Memory B cell (primary cell): Measurements from ENCODE around the gene NFATC1.

Source experiments
- ATAC-seq: fragments of 150-1000 bp; cut with Tn5 transposase; 2 replicates; pipeline ENCODE4 v1.10.0; 2021; ENCODE audit warnings: low read depth, mild to moderate bottlenecking, moderate library complexity
- DNase-seq, 2 donors: peaks; one replicate each; pipeline ENCODE4 v3.0.0; 2022; ENCODE audit warnings: low spot score in 2 of 2
- H3K27ac Mint-ChIP-seq: one replicate; pipeline ENCODE4 v1.8.0; 2022; ENCODE audit warnings: mild to moderate bottlenecking, moderate library complexity, mixed read lengths
- H3K27me3 Mint-ChIP-seq: one replicate; pipeline ENCODE4 v1.8.0; 2022; ENCODE audit warnings: mixed read lengths
- H3K36me3 Mint-ChIP-seq: one replicate; pipeline ENCODE4 v1.8.0; 2022; ENCODE audit warnings: mild to moderate bottlenecking, mixed read lengths
- H3K4me1 Mint-ChIP-seq: one replicate; pipeline ENCODE4 v1.8.0; 2022; ENCODE audit warnings: mixed read lengths
- H3K4me3 Mint-ChIP-seq: one replicate; pipeline ENCODE4 v1.8.0; 2022; ENCODE audit warnings: mild to moderate bottlenecking, moderate library complexity, mixed read lengths
- H3K9me3 Mint-ChIP-seq: one replicate; pipeline ENCODE4 v1.8.0; 2022; ENCODE audit warnings: mixed read lengths

NFATC1 gene

DNA sequence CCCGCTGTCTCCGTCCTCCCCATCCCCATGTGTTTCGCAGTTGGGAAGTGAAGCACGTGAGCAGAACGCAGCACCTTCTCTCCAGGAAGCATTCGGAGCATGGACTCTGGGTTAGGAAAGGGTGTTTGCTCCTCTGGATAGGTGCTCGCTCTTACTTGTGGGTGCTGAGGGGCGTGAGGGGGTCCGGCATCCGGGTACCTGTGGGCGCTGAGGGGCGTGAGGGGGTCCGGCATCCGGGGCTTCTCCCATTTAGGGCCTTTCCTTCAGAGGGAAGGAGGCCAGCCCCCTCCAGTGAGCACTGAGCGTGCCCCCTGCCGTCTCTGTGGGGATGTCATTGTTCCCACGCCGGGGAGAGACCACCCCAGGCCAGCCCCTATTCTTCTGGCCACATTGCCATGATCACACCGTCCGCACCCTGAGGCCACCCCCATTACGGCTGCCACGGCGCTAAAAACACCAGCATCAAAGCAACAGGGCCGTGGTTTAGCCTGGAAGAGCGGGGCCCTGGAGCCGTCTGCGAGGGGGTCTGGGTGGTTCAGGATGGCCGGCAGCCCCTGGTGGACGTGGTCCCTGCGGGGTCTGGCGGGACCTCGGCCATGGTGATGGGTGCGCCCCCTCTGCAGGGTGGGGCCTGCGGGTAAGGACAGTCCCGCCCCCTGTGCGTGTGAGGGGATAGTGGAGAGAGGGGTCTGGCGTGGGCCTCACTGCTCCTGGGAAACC lies 41.0 kb downstream of the NFATC1 start:
- ATAC-seq (no peak), DNase-seq (no peak)
- H3K27me3 Mint-ChIP-seq = no peaks in the 10 kb centered on the region
- no peaks in the 10 kb centered on the region for H3K9me3 Mint-ChIP-seq
- H3K4me1 Mint-ChIP-seq = peaks cover 37% of the 10 kb centered on the region
- H3K27ac Mint-ChIP-seq = peak overlapping the region; percentile 89
- H3K36me3 Mint-ChIP-seq = peaks cover 8% of the 10 kb centered on the region
- peak overlapping the region; percentile 14 for H3K4me3 Mint-ChIP-seq

DNA sequence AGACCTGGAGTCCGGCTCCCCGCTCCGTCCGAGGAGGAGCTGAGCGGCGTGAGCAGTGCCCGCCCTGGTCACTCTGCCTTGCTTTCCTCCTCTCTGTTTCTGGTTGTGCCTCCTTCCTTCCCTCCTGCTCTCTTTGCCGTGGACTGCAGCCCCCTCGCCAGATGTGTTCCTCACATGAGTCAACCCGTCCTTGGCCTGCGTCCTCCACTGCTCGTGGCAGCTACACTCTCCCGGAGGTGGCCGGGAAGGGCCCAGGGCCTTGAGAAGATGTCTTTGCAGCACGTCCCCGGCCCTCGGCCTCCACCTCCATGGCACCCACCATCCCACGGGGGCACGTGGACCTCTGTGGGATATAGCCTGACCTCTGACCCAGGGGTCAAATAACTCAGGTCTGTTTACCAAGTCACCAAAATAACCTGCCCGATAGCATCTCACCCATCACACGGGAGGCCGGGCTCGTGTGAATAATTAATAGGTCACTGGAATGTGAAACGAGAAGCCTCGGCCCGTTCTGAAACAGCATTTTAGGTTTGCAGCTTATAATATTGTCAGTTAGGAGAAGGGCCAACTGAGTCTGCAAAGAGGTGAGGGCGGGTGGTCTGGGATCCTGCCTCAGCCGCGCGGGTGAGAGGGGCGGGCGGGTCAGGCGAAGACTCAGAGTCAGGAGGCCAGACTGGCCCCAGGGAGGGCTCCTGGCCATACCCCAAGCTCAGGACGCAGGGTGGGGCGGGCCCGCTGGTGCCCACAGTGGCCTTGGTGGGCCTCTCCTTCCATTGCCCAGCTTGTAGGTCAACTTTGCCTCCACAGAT lies 42.6 kb downstream of the NFATC1 start:
- peaks cover 44% of the 10 kb centered on the region for H3K4me1 Mint-ChIP-seq
- H3K27ac Mint-ChIP-seq = peak overlapping the region; percentile 47
- H3K9me3 Mint-ChIP-seq = no peaks in the 10 kb centered on the region

DNA sequence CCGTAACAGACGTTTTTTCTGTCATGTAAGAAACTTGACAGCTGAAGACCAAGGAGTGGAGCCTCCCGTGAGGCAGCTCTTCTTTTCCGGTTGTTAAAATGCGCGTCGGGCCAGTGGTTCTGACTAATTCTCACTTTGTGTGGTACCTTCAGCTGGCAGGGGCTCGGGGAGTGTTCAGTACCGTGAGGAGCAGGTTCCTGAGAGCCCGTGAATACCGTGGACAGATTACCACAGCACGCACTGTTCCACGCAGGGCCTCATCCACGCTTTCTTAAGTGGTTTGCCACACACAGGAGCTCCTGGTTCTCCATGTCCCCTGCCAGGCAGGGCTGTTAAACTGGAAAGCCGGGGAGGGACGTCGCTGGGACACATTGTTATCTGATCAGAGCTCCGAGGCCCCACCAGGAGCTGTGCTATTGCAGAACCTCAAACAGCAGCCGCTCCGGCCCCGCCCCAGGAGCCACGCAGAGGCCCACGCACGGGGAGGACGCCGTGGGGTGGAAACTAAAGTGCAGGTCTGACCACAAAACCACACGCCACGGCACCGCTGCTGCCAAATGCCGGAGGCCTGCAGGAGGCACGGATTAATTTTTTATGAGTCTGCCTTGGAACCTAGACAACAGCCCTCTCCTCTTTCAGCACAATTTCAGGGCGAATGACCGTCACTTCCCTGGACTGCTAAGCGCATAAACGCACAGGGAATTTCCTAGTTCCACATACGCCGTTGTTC lies 43.3 kb downstream of the NFATC1 start:
- no peaks in the 10 kb centered on the region for H3K9me3 Mint-ChIP-seq
- H3K27ac Mint-ChIP-seq = peak overlapping the region; percentile 14
- H3K27me3 Mint-ChIP-seq = no peaks in the 10 kb centered on the region
- DNase-seq (no peak), ATAC-seq (peak; percentile 22)
- H3K36me3 Mint-ChIP-seq = peaks cover 6% of the 10 kb centered on the region
- H3K4me1 Mint-ChIP-seq = peaks cover 48% of the 10 kb centered on the region
- peak overlapping the region; percentile 27 for H3K4me3 Mint-ChIP-seq

More for the DNA sequence above, 42.6 kb downstream of the NFATC1 start:
- ATAC-seq (no peak), DNase-seq (no peak)
- Mint-ChIP-seq H3K27me3 (no peaks in the 10 kb centered on the region), H3K36me3 (peaks cover 6% of the 10 kb centered on the region), H3K4me3 (peak overlapping the region; percentile 41)

DNA sequence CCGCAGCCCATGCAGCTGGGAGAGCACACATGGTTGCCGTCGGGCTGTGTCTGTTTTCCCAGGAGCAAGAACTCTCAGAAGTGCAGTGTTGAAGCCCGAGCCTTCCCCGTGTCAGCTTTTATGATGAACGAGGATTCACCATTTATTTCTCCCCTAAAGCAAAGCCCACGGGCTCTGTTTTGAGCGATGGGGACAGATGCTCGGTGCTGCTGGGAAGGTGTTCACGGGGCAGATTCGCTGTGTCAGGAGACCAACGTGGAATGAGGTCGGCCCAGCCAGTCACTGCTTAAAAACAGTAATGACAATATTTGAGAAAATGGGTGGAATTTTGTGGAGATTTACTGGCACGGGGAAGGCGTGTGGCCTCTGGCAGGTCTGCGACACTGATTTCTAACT lies 43.9 kb downstream of the NFATC1 start:
- no peaks in the 10 kb centered on the region for H3K27me3 Mint-ChIP-seq
- H3K36me3 Mint-ChIP-seq = peaks cover 6% of the 10 kb centered on the region
- no peaks in the 10 kb centered on the region for H3K9me3 Mint-ChIP-seq
- H3K27ac Mint-ChIP-seq = peak overlapping the region; percentile 14
- peaks cover 48% of the 10 kb centered on the region for H3K4me1 Mint-ChIP-seq
- DNase-seq (no peak), ATAC-seq (no peak)
- no peak overlapping the region for H3K4me3 Mint-ChIP-seq

DNA sequence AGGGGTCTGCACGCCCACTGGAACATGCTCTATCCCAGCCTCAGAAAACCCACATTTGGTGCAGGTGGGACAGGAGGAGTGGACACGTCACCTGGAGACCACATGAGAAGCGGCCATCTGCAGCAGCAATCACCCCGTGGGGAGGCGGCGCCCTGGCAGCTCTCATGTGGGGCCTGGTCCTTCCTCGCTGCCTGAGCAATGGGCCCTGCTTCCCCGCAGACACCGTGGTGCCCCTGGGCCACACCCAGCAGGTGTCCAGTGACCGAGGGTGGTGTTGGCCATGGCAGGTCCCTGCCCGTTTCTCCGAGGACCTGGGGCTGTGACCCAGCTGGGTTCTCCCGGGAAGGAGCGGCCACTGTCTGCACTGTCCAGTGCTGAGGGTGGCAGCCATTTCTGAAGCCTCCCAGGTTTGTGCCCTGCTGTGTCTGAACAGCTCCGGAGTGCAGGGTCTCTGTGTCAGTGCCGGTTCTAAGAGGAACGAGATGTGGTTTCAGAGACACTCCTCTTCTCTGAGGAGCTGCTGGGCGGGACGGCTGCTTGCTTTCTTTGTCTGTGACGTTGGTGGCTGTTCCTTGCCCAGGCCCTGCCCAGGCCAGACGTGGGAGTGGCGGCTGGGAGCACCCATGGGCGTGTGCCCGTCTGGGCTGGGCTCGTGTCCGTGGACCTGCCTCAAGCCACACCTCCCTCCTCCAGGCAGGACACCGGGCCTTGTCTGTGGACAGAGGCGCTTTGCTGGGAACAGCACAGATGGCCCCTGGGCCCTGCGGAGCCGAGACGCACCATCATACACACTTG lies 44.8 kb downstream of the NFATC1 start:
- no peaks in the 10 kb centered on the region for H3K27me3 Mint-ChIP-seq
- H3K9me3 Mint-ChIP-seq = no peaks in the 10 kb centered on the region

DNA sequence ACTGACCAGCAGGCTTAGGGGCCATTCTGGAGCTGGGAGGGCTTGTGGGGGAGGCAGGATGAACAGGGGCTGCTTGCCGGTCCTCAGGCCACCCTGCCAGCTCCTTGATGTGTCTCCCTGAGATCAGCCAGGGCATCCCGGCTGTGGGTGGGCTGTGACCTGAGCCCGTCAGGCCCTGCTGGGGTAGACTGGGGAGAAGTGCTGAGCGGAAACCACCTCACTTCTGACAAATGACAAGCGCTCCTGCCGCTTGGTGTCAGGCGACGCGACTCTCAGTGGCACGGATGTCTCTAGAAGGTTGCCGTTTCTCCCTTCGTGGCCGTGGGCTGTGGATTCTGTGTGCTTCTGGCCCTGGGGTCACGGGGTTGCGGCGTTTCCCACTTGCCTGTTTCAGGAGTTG lies 45.7 kb downstream of the NFATC1 start:
- Mint-ChIP-seq H3K27ac (peak overlapping the region; percentile 20), H3K9me3 (no peaks in the 10 kb centered on the region), H3K4me3 (no peak overlapping the region), H3K27me3 (no peaks in the 10 kb centered on the region), H3K4me1 (peaks cover 42% of the 10 kb centered on the region), H3K36me3 (peaks cover 6% of the 10 kb centered on the region)
- ATAC-seq = no peak
- no peak for DNase-seq

More for the DNA sequence above, 44.8 kb downstream of the NFATC1 start:
- ATAC-seq = no peak
- Mint-ChIP-seq H3K36me3 (peaks cover 6% of the 10 kb centered on the region), H3K27ac (peak overlapping the region; percentile 20), H3K4me3 (no peak overlapping the region), H3K4me1 (peaks cover 45% of the 10 kb centered on the region)
- DNase-seq = no peak

DNA sequence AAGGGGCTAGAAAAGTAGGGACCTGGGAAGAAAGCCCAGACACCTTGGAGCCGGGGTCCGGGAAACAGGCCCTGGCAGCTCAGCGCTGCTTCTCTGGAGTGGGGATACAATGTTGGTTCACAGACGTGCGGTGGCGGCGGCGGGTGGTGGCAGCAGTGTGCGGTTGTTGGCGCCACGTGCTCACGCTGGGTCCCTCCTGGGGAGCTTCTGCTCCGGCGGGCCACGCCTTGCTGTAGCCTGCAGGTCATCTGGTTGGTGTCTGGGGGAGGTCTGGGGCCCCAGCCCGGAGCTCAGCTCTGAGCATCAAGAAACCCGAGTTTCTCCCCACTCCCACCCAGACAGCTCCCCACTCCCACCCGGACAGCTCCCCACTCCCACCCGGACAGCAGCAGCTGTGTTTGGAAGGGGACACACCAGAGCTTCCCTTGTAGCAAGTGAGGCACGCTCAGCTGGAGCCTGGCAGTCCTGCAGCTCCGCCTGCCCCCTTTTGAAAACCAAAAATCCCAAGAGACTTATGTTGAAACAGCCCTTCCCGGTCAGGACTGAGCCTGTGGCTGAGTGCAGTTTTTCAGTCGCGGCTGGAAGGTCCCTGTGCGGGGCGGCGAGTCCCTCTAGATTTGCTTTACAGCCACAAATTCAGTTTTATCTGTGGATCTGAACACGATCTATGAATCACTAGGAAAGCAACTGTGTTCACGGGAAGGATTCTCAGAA lies 46.9 kb downstream of the NFATC1 start:
- no peaks in the 10 kb centered on the region for H3K9me3 Mint-ChIP-seq
- peaks cover 42% of the 10 kb centered on the region for H3K4me1 Mint-ChIP-seq
- H3K27ac Mint-ChIP-seq = no peak overlapping the region
- peak overlapping the region; percentile 68 for H3K4me3 Mint-ChIP-seq
- ATAC-seq = peak; percentile 66
- H3K27me3 Mint-ChIP-seq = no peaks in the 10 kb centered on the region
- no peak for DNase-seq
- H3K36me3 Mint-ChIP-seq = peaks cover 6% of the 10 kb centered on the region

DNA sequence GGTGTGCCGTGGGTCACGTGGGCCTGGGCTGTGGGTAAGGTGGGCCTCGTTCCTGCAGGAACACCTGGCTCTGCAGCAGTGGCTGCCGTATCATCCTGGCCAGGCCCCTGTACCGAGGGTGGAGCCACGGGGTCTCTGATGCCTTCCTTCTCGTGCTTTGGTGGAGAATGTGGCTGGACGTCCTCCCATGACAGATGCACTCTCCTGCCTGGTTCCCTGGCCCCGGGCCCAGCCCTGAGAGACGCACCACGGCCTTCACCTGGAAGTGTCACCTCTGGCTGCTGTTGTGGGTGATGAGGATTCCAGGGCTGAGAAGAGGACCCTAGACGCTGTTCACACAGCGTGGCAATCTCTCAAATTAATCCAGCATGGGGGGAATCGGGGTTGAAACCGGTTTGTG lies 49.5 kb downstream of the NFATC1 start:
- Mint-ChIP-seq H3K27ac (no peak overlapping the region), H3K4me3 (no peak overlapping the region), H3K36me3 (peaks cover 14% of the 10 kb centered on the region), H3K27me3 (no peaks in the 10 kb centered on the region), H3K9me3 (no peaks in the 10 kb centered on the region), H3K4me1 (peaks cover 32% of the 10 kb centered on the region)
- ATAC-seq = no peak
- DNase-seq = no peak

DNA sequence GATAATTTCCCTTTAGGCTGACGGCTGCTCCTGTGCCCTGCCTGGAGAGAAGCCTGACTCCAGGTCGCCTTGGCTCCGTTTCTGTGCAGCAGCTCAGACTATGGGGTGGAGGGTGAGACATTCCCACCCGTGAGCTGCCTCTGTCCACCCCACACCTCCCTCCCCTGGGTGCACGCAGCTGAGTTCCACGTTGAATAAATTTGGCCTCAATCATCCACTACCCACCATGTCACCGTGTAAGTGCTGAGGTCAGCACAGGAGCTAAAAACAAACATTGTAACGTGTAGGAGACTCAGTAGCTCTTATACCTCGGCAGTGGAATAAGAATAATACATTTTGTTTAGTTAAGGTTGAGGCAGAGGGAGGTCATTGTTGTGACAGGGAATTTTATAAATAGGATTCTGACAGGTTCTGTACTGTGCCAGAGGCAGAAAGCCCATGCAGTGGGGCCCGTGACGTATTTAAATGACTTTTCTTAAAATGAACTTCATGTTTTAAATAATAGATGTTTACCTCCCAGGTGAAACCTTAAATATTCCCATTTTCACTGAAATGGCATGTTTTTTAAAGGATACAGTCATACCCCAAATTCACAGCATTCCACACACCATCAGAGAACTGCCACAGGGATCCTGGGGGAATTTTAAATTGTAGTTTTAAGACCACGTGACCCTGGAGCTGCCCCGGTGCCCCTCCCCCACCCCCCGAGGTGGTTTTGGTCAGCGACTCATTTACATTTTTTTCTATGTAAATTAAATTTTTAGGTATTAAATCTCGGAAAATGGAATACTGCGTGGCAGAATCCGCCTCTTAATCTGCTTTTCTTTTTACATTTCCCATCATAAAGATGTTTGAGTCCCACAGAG lies 50.2 kb downstream of the NFATC1 start:
- Mint-ChIP-seq H3K36me3 (peaks cover 14% of the 10 kb centered on the region), H3K27ac (peak overlapping the region; percentile 58), H3K9me3 (no peaks in the 10 kb centered on the region), H3K4me3 (no peak overlapping the region), H3K27me3 (no peaks in the 10 kb centered on the region), H3K4me1 (peaks cover 29% of the 10 kb centered on the region)
- DNase-seq (no peak), ATAC-seq (no peak)

DNA sequence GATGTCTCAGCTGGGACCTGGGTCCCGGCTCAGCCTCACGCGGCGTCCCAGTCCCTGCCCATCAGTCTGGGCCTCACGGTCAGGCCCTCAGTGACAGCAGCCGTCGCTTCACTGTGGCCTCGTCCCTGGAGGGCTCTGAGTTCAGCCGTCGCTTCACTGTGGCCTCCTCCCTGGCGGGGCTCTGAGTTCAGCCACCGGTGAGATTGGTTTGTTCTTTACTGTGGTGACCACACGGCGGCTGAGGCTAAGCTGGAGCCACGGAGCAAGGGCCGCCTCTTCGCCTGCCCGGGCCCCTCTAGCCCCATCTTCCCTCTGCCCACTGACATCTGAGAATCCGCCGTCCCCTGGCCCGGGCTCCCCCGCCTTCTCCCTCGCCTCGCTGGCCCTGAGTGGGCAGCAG lies 51.2 kb downstream of the NFATC1 start:
- Mint-ChIP-seq H3K4me1 (peaks cover 25% of the 10 kb centered on the region), H3K9me3 (no peaks in the 10 kb centered on the region), H3K27ac (peak overlapping the region; percentile 45), H3K4me3 (no peak overlapping the region), H3K36me3 (peaks cover 20% of the 10 kb centered on the region), H3K27me3 (no peaks in the 10 kb centered on the region)
- ATAC-seq = no peak
- DNase-seq = no peak

DNA sequence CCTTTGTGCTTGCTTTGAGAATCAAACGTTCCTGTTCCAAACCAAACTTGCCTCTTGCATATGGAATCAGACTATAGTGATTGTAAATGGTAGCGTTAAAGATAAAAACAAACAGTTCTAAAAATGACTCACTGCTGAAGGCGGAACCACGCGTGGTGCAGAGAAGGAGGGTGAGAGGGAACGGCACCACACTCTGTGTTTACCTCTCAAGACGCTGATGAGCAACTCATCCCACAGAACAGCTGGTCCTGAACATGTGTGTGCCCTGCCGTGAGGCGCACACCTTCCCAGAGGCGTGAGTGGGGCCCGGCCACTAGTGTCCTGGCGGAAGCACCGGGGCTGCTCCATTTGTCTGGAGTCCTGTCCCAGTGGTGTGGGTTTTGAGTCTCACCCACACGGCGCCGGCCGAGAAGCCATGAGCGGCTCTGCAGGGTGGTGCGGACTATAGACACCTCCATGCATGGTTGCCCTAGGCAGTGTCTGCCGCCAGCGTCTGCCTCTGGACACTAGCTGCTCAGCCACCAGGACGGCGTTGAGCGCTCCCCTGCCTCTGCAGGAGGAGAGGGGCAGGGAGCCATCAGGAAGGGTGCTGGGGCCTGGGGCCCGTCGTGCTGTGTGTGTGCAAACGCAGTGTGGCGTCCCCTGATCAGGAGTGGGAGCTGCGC lies 52.1 kb downstream of the NFATC1 start:
- no peaks in the 10 kb centered on the region for H3K27me3 Mint-ChIP-seq

DNA sequence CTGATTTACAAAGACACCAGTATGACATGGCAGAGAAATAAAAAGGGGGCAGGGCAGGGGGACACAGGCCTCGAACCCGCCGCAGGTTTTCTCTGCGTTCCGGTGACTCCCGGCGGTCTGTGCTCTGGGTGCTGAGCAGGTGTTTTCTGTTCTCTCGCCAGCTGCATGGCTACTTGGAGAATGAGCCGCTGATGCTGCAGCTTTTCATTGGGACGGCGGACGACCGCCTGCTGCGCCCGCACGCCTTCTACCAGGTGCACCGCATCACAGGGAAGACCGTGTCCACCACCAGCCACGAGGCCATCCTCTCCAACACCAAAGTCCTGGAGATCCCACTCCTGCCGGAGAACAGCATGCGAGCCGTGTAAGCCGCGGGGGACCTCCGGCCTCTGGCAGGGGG lies 52.9 kb downstream of the NFATC1 start:
- Mint-ChIP-seq H3K36me3 (peaks cover 21% of the 10 kb centered on the region), H3K9me3 (no peaks in the 10 kb centered on the region), H3K4me3 (no peak overlapping the region), H3K27me3 (no peaks in the 10 kb centered on the region), H3K27ac (no peak overlapping the region), H3K4me1 (peaks cover 15% of the 10 kb centered on the region)
- ATAC-seq (no peak), DNase-seq (no peak)

More for the DNA sequence above, 52.1 kb downstream of the NFATC1 start:
- no peak for DNase-seq
- H3K4me3 Mint-ChIP-seq = no peak overlapping the region
- H3K36me3 Mint-ChIP-seq = peaks cover 21% of the 10 kb centered on the region
- H3K27ac Mint-ChIP-seq = peak overlapping the region; percentile 45
- ATAC-seq = no peak
- H3K4me1 Mint-ChIP-seq = peaks cover 21% of the 10 kb centered on the region
- no peaks in the 10 kb centered on the region for H3K9me3 Mint-ChIP-seq
